NCI-H2029 treated with DMSO at 0.1 percent for 48 hours (cell line): Measurements from ENCODE around the gene DLG2.

ENCODE experiments used
- DNase-seq: peaks from one replicate; lab custom pipeline; 2025; lab: John Stamatoyannopoulos, UW

The DLG2 gene

GRCh38 chr11:83720675-83721074 lies 1906.5 kb downstream of the DLG2 start:
- no peak for DNase-seq

- DNase-seq, result no peak
These were observed 1909.6 kb downstream of the DLG2 start for GRCh38 chr11:83717537-83717936.

GRCh38 chr11:83715927-83716535 lies 1911.1 kb downstream of the DLG2 start:
- DNase-seq, result no peak

GRCh38 chr11:83713708-83714107 lies 1913.4 kb downstream of the DLG2 start:
- no peak for DNase-seq

GRCh38 chr11:83711106-83711527 lies 1916.0 kb downstream of the DLG2 start:
- no peak for DNase-seq

- DNase-seq, result no peak
These were observed 1917.7 kb downstream of the DLG2 start for GRCh38 chr11:83709434-83709833.

- no peak for DNase-seq
These were observed 1920.6 kb downstream of the DLG2 start for GRCh38 chr11:83706566-83706965.

GRCh38 chr11:83702796-83703195 lies 1924.3 kb downstream of the DLG2 start:
- DNase-seq, result no peak

- DNase-seq, result no peak
These were observed 1929.6 kb downstream of the DLG2 start for GRCh38 chr11:83697518-83697917.

GRCh38 chr11:83695046-83695445 lies 1932.1 kb downstream of the DLG2 start:
- DNase-seq, result no peak

GRCh38 chr11:83694191-83694910 lies 1932.8 kb downstream of the DLG2 start:
- no peak for DNase-seq

- DNase-seq, result no peak
These were observed 1933.7 kb downstream of the DLG2 start for GRCh38 chr11:83693306-83693992.

GRCh38 chr11:83692675-83693074 lies 1934.5 kb downstream of the DLG2 start:
- no peak for DNase-seq

- no peak for DNase-seq
These were observed 1935.6 kb downstream of the DLG2 start for GRCh38 chr11:83691451-83691950.

GRCh38 chr11:83689144-83689780 lies 1937.9 kb downstream of the DLG2 start:
- DNase-seq, result no peak

- DNase-seq, result no peak
These were observed 1939.4 kb downstream of the DLG2 start for GRCh38 chr11:83687787-83688186.

GRCh38 chr11:83685730-83686129 lies 1941.4 kb downstream of the DLG2 start:
- DNase-seq, result no peak

GRCh38 chr11:83684071-83684470 lies 1943.1 kb downstream of the DLG2 start:
- DNase-seq, result no peak

GRCh38 chr11:83682611-83682973 lies 1944.6 kb downstream of the DLG2 start:
- no peak for DNase-seq

GRCh38 chr11:83681906-83682610 lies 1945.1 kb downstream of the DLG2 start:
- DNase-seq, result no peak

GRCh38 chr11:83681031-83681781 lies 1945.9 kb downstream of the DLG2 start:
- no peak for DNase-seq
